Measurements from ENCODE around the gene SLC30A3. TPM values are rescaled to one million over a fixed set of nuclear protein-coding genes. Genes with fewer than 3 reads are reported as not detected.

SLC30A3 gene
- total and polyA plus RNA-seq, 2 donors (not counting 1 experiment from before 2014, with no cell fraction given), result under 0.01 to 0.12 TPM

- no peak for DNase-seq (ENCODE audit: low read depth in 2 of 2)
- Histone ChIP-seq H3K36me3 (ENCODE audit: control insufficient read depth, insufficient read depth, low read length) (peaks cover 24% of the 10 kb centered on the region), H3K27me3 (ENCODE audit: control insufficient read depth, insufficient read depth, low read length) (no peaks in the 10 kb centered on the region), H4K20me1 (ENCODE audit: control insufficient read depth, extremely low read depth, insufficient read depth, low read length) (no peaks in the 10 kb centered on the region), H3K4me2 (ENCODE audit: extremely low read depth, insufficient read depth, low read length) (no peak overlapping the region), H2AFZ (ENCODE audit: low read length) (no peak overlapping the region), H3K4me1 (ENCODE audit: control insufficient read depth, extremely low read depth, insufficient read depth, low read length) (no peaks in the 10 kb centered on the region), H3K9me3 (ENCODE audit: control insufficient read depth, insufficient read depth, low read depth, low read length) (no peaks in the 10 kb centered on the region), H3K9ac (ENCODE audit: insufficient read depth, low read length) (no peak overlapping the region), H3K27ac (ENCODE audit: insufficient read depth, low read length) (no peak overlapping the region), H3K79me2 (ENCODE audit: control insufficient read depth, insufficient read depth, low read length) (no peaks in the 10 kb centered on the region), H3K4me3 (replicated peaks in 1 of 4; ENCODE audit: control extremely low read depth in 1 of 4, insufficient read depth in 1 of 4, low read depth in 3 of 4, low read length in 4 of 4) (no peak overlapping the region)
- TF ChIP-seq CTCF (conservative IDR thresholded peaks at IDR 0.05 in 1 of 2, IDR thresholded peaks at IDR 0.05 in 1 of 2; ENCODE audit: low read depth in 1 of 2, low read length in 2 of 2) (no peak), EZH2 (IDR thresholded peaks at IDR 0.05; ENCODE audit: low read length, missing control alignments) (no peak)
Observed at GRCh38 chr2:27227501-27227900, 35.3 kb downstream of the SLC30A3 start.

- Histone ChIP-seq H3K27ac (ENCODE audit: insufficient read depth, low read length) (no peak overlapping the region), H3K9me3 (ENCODE audit: control insufficient read depth, insufficient read depth, low read depth, low read length) (no peaks in the 10 kb centered on the region), H3K4me1 (ENCODE audit: control insufficient read depth, extremely low read depth, insufficient read depth, low read length) (no peaks in the 10 kb centered on the region), H3K9ac (ENCODE audit: insufficient read depth, low read length) (no peak overlapping the region), H2AFZ (ENCODE audit: low read length) (no peak overlapping the region), H3K79me2 (ENCODE audit: control insufficient read depth, insufficient read depth, low read length) (no peaks in the 10 kb centered on the region), H3K4me3 (replicated peaks in 1 of 4; ENCODE audit: control extremely low read depth in 1 of 4, insufficient read depth in 1 of 4, low read depth in 3 of 4, low read length in 4 of 4) (no peak overlapping the region), H4K20me1 (ENCODE audit: control insufficient read depth, extremely low read depth, insufficient read depth, low read length) (no peaks in the 10 kb centered on the region), H3K4me2 (ENCODE audit: extremely low read depth, insufficient read depth, low read length) (no peak overlapping the region), H3K27me3 (ENCODE audit: control insufficient read depth, insufficient read depth, low read length) (no peaks in the 10 kb centered on the region), H3K36me3 (ENCODE audit: control insufficient read depth, insufficient read depth, low read length) (peaks cover 21% of the 10 kb centered on the region)
- no peak for DNase-seq (ENCODE audit: low read depth in 2 of 2)
- TF ChIP-seq CTCF (conservative IDR thresholded peaks at IDR 0.05 in 1 of 2, IDR thresholded peaks at IDR 0.05 in 1 of 2; ENCODE audit: low read depth in 1 of 2, low read length in 2 of 2) (no peak), EZH2 (IDR thresholded peaks at IDR 0.05; ENCODE audit: low read length, missing control alignments) (no peak)
Observed at GRCh38 chr2:27225526-27225925, 37.3 kb downstream of the SLC30A3 start.

GRCh38 chr2:27223416-27223815 is 39.4 kb downstream of the SLC30A3 start:
- H2AFZ ChIP-seq (ENCODE audit: low read length), result no peak overlapping the region
- peaks cover 21% of the 10 kb centered on the region for H3K36me3 ChIP-seq (ENCODE audit: control insufficient read depth, insufficient read depth, low read length)
- no peak overlapping the region for H3K9ac ChIP-seq (ENCODE audit: insufficient read depth, low read length)
- no peaks in the 10 kb centered on the region for H3K79me2 ChIP-seq (ENCODE audit: control insufficient read depth, insufficient read depth, low read length)
- TF ChIP-seq EZH2 (IDR thresholded peaks at IDR 0.05; ENCODE audit: low read length, missing control alignments) (no peak), CTCF (conservative IDR thresholded peaks at IDR 0.05 in 1 of 2, IDR thresholded peaks at IDR 0.05 in 1 of 2; ENCODE audit: low read depth in 1 of 2, low read length in 2 of 2) (no peak)
- H3K4me3 ChIP-seq (replicated peaks in 1 of 4; ENCODE audit: control extremely low read depth in 1 of 4, insufficient read depth in 1 of 4, low read depth in 3 of 4, low read length in 4 of 4), result no peak overlapping the region
- no peaks in the 10 kb centered on the region for H3K9me3 ChIP-seq (ENCODE audit: control insufficient read depth, insufficient read depth, low read depth, low read length)
- H3K27me3 ChIP-seq (ENCODE audit: control insufficient read depth, insufficient read depth, low read length), result no peaks in the 10 kb centered on the region
- H3K4me2 ChIP-seq (ENCODE audit: extremely low read depth, insufficient read depth, low read length), result no peak overlapping the region
- H3K27ac ChIP-seq (ENCODE audit: insufficient read depth, low read length), result no peak overlapping the region
- DNase-seq (ENCODE audit: low read depth in 2 of 2), result no peak
- peaks cover under 1% of the 10 kb centered on the region for H3K4me1 ChIP-seq (ENCODE audit: control insufficient read depth, extremely low read depth, insufficient read depth, low read length)
- H4K20me1 ChIP-seq (ENCODE audit: control insufficient read depth, extremely low read depth, insufficient read depth, low read length), result no peaks in the 10 kb centered on the region

Measured in fibroblast of lung (primary cell).